GM12865 (cell line): ENCODE data around the gene NRP2.
A peak's percentile ranks its signal among the peaks of the same experiment; 100 is the strongest.

Experiments
- DNase-seq: peaks from one replicate; pipeline ENCODE4 v3.0.0; 2010; ENCODE audit warnings: low read depth
- H3K4me3 ChIP-seq: 2 replicates; pipeline ENCODE4 v1.5.1; 2011; ENCODE audit warnings: mild to moderate bottlenecking, low read depth, low read length, control low read depth
- CTCF ChIP-seq: IDR thresholded peaks from 2 replicates; pipeline ENCODE4 v1.5.1; 2011; ENCODE audit warnings: low read length, control low read depth, low read depth, inconsistent platforms; ENCODE audit not compliant: insufficient read depth; ENCODE audit errors: missing control alignments

Gene NRP2

GRCh38 chr2:205705511-205706349 is 23.4 kb downstream of the NRP2 start:
- no peak overlapping the region for H3K4me3 ChIP-seq
- no peak for DNase-seq
- no peak for TF ChIP-seq CTCF

DNA sequence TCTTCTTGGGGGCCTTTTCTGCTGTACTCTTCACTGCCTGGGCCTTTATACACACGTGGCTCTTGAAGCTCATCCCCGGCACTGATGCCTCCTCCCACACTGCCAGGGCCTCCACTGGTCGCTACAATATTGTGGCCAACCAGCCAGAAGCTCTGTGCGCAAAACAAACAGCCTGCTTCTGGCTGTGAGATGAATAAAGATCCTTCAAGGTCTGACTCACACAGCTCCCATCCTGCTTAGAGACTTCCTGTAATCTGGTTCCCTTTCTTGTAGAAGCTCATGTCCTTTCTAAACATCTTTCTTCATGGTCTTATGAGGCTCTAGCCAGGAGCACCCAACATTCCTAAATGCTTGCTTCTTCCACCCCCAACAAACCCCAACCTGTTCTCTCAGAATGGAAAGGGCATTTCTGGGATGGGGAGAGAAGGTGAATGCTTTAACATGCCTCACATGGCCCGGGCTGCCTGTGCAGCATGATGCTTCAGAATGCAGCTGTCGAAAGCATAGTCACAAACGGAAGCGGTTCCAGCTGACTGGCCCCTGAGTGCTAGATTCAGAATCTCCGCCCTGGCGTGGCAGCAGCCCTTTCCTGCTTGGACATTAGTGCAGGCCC is 24.6 kb downstream of the NRP2 start:
- DNase-seq, result peak; percentile 92
- H3K4me3 ChIP-seq, result peak overlapping the region; percentile 33
- no peak for TF ChIP-seq CTCF

DNA sequence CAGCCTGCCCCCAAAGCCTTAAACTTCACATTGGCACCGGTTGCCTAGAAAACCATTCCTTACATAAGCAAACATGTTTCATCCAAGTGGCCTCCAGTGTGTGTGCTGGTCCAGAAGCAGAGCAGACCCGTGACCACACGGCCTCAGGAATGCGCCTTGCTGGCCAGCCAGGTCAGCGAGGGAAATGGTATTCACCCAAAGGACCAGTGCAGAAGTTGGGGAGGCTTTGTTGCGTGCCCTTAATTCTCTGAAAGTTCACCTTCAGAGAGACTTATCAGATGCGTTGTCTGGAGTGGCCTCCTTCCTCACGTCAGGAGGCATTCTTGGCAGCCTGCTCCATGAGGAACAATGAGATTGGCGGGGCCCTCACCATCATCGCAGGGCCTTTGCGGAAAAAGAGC is 25.9 kb downstream of the NRP2 start:
- H3K4me3 ChIP-seq, result no peak overlapping the region
- no peak for TF ChIP-seq CTCF
- DNase-seq, result no peak

GRCh38 chr2:205709319-205709718 is 27.0 kb downstream of the NRP2 start:
- TF ChIP-seq CTCF, result no peak
- DNase-seq, result peak; percentile 23
- no peak overlapping the region for H3K4me3 ChIP-seq

- TF ChIP-seq CTCF, result no peak
- H3K4me3 ChIP-seq, result no peak overlapping the region
- DNase-seq, result peak; percentile 53
These were observed 30.2 kb downstream of the NRP2 start for GRCh38 chr2:205712508-205712907.

GRCh38 chr2:205713086-205713485 is 30.8 kb downstream of the NRP2 start:
- TF ChIP-seq CTCF, result no peak
- no peak overlapping the region for H3K4me3 ChIP-seq
- DNase-seq, result no peak
